ENCODE results near the gene JADE1. TPM values are rescaled to one million over a fixed set of nuclear protein-coding genes. Genes with fewer than 3 reads are reported as not detected.
A peak's percentile ranks its signal among the peaks of the same experiment; 100 is the strongest.

JADE1 gene
- total and polyA plus RNA-seq, 3 experiments from 2014 or later: 28.4 to 43.7 (median 29.1) TPM

- no peak for DNase-seq
- H3K36me3 ChIP-seq (ENCODE audit: insufficient read depth, low read length): no peaks in the 10 kb centered on the region
- no peak overlapping the region for H3K4me3 Mint-ChIP-seq
- no peak overlapping the region for H3K27ac ChIP-seq (ENCODE audit: low read depth, low read length)
- no peaks in the 10 kb centered on the region for H3K9me3 ChIP-seq (ENCODE audit: low read length)
- H3K4me1 ChIP-seq (ENCODE audit: insufficient read depth, low read length): peaks cover 10% of the 10 kb centered on the region
- H3K27me3 ChIP-seq (ENCODE audit: insufficient read depth, low read length, poor library complexity, severe bottlenecking): no peaks in the 10 kb centered on the region
- H3K9me3 Mint-ChIP-seq: no peaks in the 10 kb centered on the region
- H3K36me3 Mint-ChIP-seq: no peaks in the 10 kb centered on the region
- H3K27me3 Mint-ChIP-seq: peaks cover under 1 to 3% of the 10 kb centered on the region in 2 donors
- CTCF ChIA-PET: no interaction called here
- POLR2A ChIA-PET: no interaction called here
- peaks cover 0 to 10% (median 4%) of the 10 kb centered on the region in 3 donors for H3K4me1 Mint-ChIP-seq
- H3K4me3 ChIP-seq (ENCODE audit: low read length): no peak overlapping the region
- no peak overlapping the region for H3K27ac Mint-ChIP-seq
Measured at GRCh38 chr4:128800701-128801284, 8.7 kb upstream of the JADE1 start.

GRCh38 chr4:128802680-128803628, 6.5 kb upstream of the JADE1 start:
- Histone ChIP-seq H3K27ac (ENCODE audit: low read depth, low read length) (peak overlapping the region; percentile 29), H3K4me3 (ENCODE audit: low read length) (no peak overlapping the region), H3K9me3 (ENCODE audit: low read length) (no peaks in the 10 kb centered on the region), H3K4me1 (ENCODE audit: insufficient read depth, low read length) (peaks cover 10% of the 10 kb centered on the region), H3K36me3 (ENCODE audit: insufficient read depth, low read length) (no peaks in the 10 kb centered on the region), H3K27me3 (ENCODE audit: insufficient read depth, low read length, poor library complexity, severe bottlenecking) (no peaks in the 10 kb centered on the region)
- no peaks in the 10 kb centered on the region for H3K9me3 Mint-ChIP-seq
- no peaks in the 10 kb centered on the region for H3K27me3 Mint-ChIP-seq
- H3K4me1 Mint-ChIP-seq: peaks cover 0 to 10% (median 4%) of the 10 kb centered on the region in 3 donors
- ChIA-PET POLR2A (no interaction called here), CTCF (interaction anchor here (1.4 kb wide), 1 partner anchor 9 kb away, joined by 3 read pairs; no protein-coding TSS in a partner anchor)
- peak overlapping the region in 5 of 7 donors; percentile 2 to 84 (median 65) for H3K4me3 Mint-ChIP-seq
- peak overlapping the region in 3 of 8 donors; percentile 10 to 95 (median 29) for H3K27ac Mint-ChIP-seq
- no peak for DNase-seq
- H3K36me3 Mint-ChIP-seq: no peaks in the 10 kb centered on the region

- no peaks in the 10 kb centered on the region for H3K36me3 Mint-ChIP-seq
- no peaks in the 10 kb centered on the region for H3K27me3 Mint-ChIP-seq
- Histone ChIP-seq H3K4me3 (ENCODE audit: low read length) (no peak overlapping the region), H3K36me3 (ENCODE audit: insufficient read depth, low read length) (no peaks in the 10 kb centered on the region), H3K4me1 (ENCODE audit: insufficient read depth, low read length) (peaks cover 11% of the 10 kb centered on the region), H3K9me3 (ENCODE audit: low read length) (no peaks in the 10 kb centered on the region), H3K27ac (ENCODE audit: low read depth, low read length) (no peak overlapping the region), H3K27me3 (ENCODE audit: insufficient read depth, low read length, poor library complexity, severe bottlenecking) (no peaks in the 10 kb centered on the region)
- H3K4me1 Mint-ChIP-seq: peaks cover 2 to 10% (median 4%) of the 10 kb centered on the region in 3 donors
- CTCF ChIA-PET: no interaction called here
- POLR2A ChIA-PET: no interaction called here
- H3K4me3 Mint-ChIP-seq: peak overlapping the region in 5 of 7 donors; percentile 2 to 84 (median 65)
- peak overlapping the region in 3 of 8 donors; percentile 10 to 95 (median 29) for H3K27ac Mint-ChIP-seq
- DNase-seq: no peak
- no peaks in the 10 kb centered on the region for H3K9me3 Mint-ChIP-seq
Measured at GRCh38 chr4:128803783-128804182, 5.7 kb upstream of the JADE1 start.

GRCh38 chr4:128810331-128810870, 901 bp downstream of the JADE1 start:
- Mint-ChIP-seq H3K27me3 (peaks cover 0 to 2% of the 10 kb centered on the region in 2 donors), H3K27ac (peak overlapping the region; percentile 95 to 99 (median 96)), H3K4me1 (peaks cover 19 to 29% (median 26%) of the 10 kb centered on the region in 3 donors), H3K4me3 (peak overlapping the region; percentile 95 to 99 (median 97)), H3K9me3 (no peaks in the 10 kb centered on the region), H3K36me3 (peaks cover 0 to 14% (median 0%) of the 10 kb centered on the region in 3 donors)
- Histone ChIP-seq H3K9me3 (ENCODE audit: low read length) (no peaks in the 10 kb centered on the region), H3K4me1 (ENCODE audit: insufficient read depth, low read length) (peaks cover 19% of the 10 kb centered on the region), H3K27ac (ENCODE audit: low read depth, low read length) (peak overlapping the region; percentile 94), H3K4me3 (ENCODE audit: low read length) (peak overlapping the region; percentile 86), H3K27me3 (ENCODE audit: insufficient read depth, low read length, poor library complexity, severe bottlenecking) (no peaks in the 10 kb centered on the region), H3K36me3 (ENCODE audit: insufficient read depth, low read length) (no peaks in the 10 kb centered on the region)
- DNase-seq: peak in 2 of 5 donors; percentile 6 to 52
- POLR2A ChIA-PET: interaction anchor here (0.6 to 1.5 kb wide), 9 partner anchors 25 to 845 kb away, joined by 3 to 9 read pairs (median 5); partner anchors contain the start of genes ABHD18, LARP1B, MFSD8 and SCLT1
- CTCF ChIA-PET: interaction anchor here (0.8 to 1.8 kb wide), 2 partner anchors 44 to 52 kb away, joined by 3 to 4 read pairs; no protein-coding TSS in a partner anchor

GRCh38 chr4:128810871-128811570, 1.5 kb downstream of the JADE1 start:
- peaks cover 0 to 2% of the 10 kb centered on the region in 2 donors for H3K27me3 Mint-ChIP-seq
- H3K27ac Mint-ChIP-seq: peak overlapping the region; percentile 95 to 99 (median 96)
- peaks cover 0 to 14% (median 0%) of the 10 kb centered on the region in 3 donors for H3K36me3 Mint-ChIP-seq
- H3K4me3 ChIP-seq (ENCODE audit: low read length): peak overlapping the region; percentile 86
- peak overlapping the region; percentile 95 to 99 (median 97) for H3K4me3 Mint-ChIP-seq
- no peaks in the 10 kb centered on the region for H3K27me3 ChIP-seq (ENCODE audit: insufficient read depth, low read length, poor library complexity, severe bottlenecking)
- peaks cover 25% of the 10 kb centered on the region for H3K4me1 ChIP-seq (ENCODE audit: insufficient read depth, low read length)
- H3K9me3 Mint-ChIP-seq: no peaks in the 10 kb centered on the region
- H3K36me3 ChIP-seq (ENCODE audit: insufficient read depth, low read length): no peaks in the 10 kb centered on the region
- H3K9me3 ChIP-seq (ENCODE audit: low read length): no peaks in the 10 kb centered on the region
- ChIA-PET POLR2A (interaction anchor here (1.6 kb wide), 1 partner anchor 14 kb away, joined by 3 read pairs; no protein-coding TSS in a partner anchor), CTCF (interaction anchor here (1.1 to 2.6 kb wide), 3 partner anchors 13 to 283 kb away, joined by 6 to 7 read pairs (median 7); partner anchors contain the start of gene SCLT1)
- peak; percentile 77 to 92 (median 84) for DNase-seq
- peak overlapping the region; percentile 94 for H3K27ac ChIP-seq (ENCODE audit: low read depth, low read length)
- peaks cover 26 to 35% (median 32%) of the 10 kb centered on the region in 3 donors for H3K4me1 Mint-ChIP-seq

GRCh38 chr4:128811571-128812441, 2.3 kb downstream of the JADE1 start:
- H3K9me3 Mint-ChIP-seq: no peaks in the 10 kb centered on the region
- H3K27me3 Mint-ChIP-seq: peaks cover 0 to 2% of the 10 kb centered on the region in 2 donors
- peak overlapping the region; percentile 71 to 98 (median 94) for H3K27ac Mint-ChIP-seq
- Histone ChIP-seq H3K36me3 (ENCODE audit: insufficient read depth, low read length) (no peaks in the 10 kb centered on the region), H3K9me3 (ENCODE audit: low read length) (no peaks in the 10 kb centered on the region), H3K4me3 (ENCODE audit: low read length) (peak overlapping the region; percentile 79), H3K27me3 (ENCODE audit: insufficient read depth, low read length, poor library complexity, severe bottlenecking) (no peaks in the 10 kb centered on the region), H3K27ac (ENCODE audit: low read depth, low read length) (peak overlapping the region; percentile 94), H3K4me1 (ENCODE audit: insufficient read depth, low read length) (peaks cover 33% of the 10 kb centered on the region)
- POLR2A ChIA-PET: interaction anchor here (0.6 to 1.7 kb wide), 7 partner anchors 13 to 846 kb away, joined by 3 to 13 read pairs (median 4); partner anchors contain the start of genes ABHD18, MFSD8 and SCLT1
- H3K4me1 Mint-ChIP-seq: peaks cover 32 to 43% (median 40%) of the 10 kb centered on the region in 3 donors
- CTCF ChIA-PET: interaction anchor here (0.9 to 2.6 kb wide), 10 partner anchors 9 to 751 kb away, joined by 3 to 7 read pairs (median 6); partner anchors contain the start of genes LARP1B and SCLT1
- DNase-seq: peak; percentile 72 to 83 (median 77)
- H3K4me3 Mint-ChIP-seq: peak overlapping the region; percentile 95 to 99 (median 97)
- peaks cover 0 to 21% (median 0%) of the 10 kb centered on the region in 3 donors for H3K36me3 Mint-ChIP-seq

Measured in CD8-positive, alpha-beta memory T cell (primary cell).